NCI-H2029 treated with DMSO at 0.1 percent for 48 hours (cell line): ENCODE results near the gene CAMTA1.

ENCODE experiments used
- DNase-seq: peaks from one replicate; lab custom pipeline; 2025; lab: John Stamatoyannopoulos, UW

The CAMTA1 gene

DNA sequence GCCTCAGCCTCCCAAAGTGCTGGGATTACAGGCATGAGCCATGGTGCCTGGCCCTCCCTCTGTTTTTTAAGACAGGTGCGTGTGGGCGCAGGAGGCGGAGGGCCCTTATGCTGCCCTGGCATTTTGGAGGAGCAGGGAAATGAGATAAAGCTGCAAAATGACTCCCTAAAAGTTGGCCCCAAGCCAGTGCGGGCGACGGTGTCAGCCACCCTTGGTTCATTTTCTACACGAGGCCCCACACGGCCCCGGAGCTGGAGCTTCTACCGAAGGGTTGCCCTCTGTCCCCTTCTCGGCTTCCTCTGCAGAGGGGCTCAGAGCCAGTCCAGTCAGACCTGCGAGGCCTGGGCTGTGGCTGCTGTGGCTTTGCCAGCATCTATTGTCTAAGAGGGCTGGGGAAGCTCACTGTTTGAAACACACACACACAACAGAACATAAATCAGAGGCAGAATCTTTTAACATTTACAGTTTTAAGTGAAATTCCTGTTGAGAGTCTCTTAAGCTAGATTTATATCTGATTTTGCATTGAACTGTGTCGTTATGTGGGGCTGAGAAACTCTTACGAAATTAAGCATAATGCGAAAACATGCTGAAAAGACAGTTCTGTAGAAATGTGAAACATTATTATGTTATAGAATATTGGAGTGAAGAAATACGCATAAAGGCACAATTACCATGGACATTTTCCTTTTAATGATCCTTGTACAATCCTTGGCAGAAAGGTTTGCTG is 255.9 kb downstream of the CAMTA1 start:
- DNase-seq, result no peak

DNA sequence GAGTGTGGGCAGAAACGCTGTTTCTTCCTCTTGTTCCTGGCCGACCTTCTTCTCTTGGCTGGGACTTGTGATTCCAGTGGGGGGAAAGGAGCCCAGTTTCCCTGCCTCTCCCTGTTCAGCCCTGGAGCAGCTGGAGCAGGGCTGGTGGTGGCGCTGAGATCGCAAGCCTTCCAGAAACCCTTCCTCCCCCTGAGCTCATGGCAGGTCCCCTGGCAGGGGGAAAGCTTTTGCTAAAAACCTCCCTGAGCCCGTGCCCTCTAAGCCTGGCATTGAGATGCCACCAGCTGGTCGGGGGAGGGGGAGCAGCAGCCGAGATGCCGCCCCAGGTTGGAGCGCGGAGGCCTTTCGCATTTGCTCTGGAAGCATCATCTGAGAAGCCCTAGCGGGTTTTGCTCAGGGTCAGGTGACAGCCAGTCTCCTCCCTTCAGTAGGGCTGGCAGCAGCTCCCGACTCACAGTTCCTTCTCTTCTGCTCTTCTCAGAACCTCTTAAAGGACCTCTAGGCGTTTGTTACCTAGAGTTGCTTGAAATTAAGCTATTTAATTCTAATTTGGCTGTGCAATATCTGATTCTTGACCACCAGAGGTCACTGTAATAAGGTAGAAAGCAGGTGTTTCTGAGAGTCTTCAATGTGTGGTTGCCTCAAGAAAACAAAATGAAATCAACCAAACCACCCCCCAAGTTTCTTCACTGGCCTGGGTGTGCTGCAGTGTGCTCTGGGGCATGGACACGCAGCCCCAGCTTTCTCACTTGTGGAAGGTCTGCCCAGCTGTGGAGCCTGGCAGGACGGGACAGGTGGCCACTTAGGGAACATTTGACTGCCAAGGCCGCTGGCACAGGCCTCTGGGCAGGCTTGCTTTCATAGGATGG is 257.3 kb downstream of the CAMTA1 start:
- no peak for DNase-seq

DNA sequence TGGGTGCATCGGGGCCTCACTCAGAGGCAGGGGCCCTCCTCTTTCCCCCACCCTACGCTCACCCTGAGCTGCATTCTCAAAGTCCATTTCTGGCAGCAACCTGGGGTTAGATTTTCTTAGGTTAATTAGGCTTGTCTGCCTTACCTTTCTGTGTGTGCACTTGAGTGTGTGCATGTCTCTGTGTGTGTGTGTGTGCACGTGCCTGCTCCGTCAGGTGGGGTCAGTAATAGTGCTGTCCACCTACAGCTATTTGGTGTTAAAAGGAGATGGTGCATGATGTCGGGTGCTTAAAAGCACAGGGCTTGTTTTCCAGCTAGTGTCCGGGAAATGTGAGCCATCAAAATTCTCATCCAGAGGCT is 257.9 kb downstream of the CAMTA1 start:
- DNase-seq, result no peak

DNA sequence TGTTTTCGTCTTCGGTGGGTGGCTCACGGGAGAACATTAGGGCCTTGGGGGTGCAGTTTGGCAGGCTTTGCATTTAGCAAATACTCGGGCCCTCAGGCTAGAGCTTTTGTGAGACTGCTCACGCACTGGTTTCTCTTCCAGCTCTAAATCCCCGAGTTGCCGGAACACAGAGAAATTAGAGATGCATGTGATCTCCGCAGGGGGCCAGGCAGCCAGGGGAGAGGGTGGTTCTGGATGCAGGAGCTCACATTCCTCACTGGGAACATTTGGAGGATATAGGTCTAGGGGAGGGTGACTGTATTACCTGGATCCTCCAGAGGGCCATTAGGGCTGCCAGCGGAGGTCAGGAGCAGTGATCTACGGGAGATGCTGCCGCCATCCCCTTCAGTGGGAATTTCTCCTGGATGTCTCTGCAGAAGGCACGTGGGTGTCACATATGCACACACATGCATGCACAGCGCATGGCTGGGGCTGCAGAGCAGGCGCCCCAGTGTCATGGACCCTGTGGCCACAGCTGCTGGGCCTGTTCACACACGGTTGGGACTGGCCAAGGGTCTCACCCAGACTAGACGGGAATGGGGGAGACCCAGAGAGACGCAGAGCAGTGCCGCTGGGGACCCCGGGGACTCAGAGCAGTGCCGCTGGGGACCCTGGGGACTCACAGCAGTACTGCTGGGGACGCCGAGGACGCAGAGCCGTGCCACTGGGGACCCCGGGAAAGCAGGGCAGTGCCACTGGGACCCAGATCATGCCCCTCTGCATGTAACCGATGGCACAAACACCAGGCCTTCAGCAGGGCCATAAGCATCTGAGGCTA is 258.7 kb downstream of the CAMTA1 start:
- no peak for DNase-seq

GRCh38 chr1:7045897-7046296 is 260.6 kb downstream of the CAMTA1 start:
- DNase-seq, result no peak

- no peak for DNase-seq
These were observed 261.1 kb downstream of the CAMTA1 start for GRCh38 chr1:7046314-7046713.

DNA sequence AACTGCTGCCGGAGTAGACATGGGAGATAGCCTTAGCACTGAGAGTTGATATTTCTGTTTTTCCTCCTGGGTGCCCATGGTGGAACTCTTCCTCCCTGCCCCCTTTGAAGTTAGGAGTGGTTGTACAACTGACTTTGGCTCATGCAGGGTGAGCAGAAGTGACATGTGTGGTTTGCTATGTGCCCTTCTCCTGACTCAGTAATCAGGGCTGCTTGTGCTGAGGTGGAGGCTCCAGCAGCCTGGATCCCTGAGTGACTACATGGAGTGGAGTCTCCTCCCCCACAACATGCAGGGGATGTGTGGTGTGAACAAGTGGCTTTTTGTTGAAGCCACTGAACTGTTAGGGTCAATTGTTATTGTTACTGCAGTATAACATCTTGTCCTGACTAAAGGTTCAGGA is 261.6 kb downstream of the CAMTA1 start:
- DNase-seq, result no peak

DNA sequence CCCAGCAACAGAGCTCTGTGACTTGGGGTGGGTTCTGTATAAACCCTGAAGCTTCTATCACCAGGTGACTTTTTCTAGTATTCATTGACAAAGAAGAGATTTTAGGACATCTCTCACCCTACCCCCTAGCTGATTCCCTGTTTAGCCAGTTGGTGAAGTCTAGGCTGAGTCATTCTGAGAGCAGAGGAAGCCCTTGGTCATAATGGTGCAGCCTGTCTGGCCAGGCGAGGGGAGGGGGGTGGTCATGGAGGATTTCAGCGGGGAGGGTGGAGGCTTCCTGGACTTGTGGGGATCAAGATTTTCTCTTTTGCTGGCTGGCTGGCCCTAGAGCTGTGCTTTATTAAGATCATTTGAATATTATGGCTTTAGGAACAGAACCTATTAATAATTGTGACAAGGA is 262.6 kb downstream of the CAMTA1 start:
- no peak for DNase-seq

GRCh38 chr1:7048395-7048794 is 263.1 kb downstream of the CAMTA1 start:
- no peak for DNase-seq

DNA sequence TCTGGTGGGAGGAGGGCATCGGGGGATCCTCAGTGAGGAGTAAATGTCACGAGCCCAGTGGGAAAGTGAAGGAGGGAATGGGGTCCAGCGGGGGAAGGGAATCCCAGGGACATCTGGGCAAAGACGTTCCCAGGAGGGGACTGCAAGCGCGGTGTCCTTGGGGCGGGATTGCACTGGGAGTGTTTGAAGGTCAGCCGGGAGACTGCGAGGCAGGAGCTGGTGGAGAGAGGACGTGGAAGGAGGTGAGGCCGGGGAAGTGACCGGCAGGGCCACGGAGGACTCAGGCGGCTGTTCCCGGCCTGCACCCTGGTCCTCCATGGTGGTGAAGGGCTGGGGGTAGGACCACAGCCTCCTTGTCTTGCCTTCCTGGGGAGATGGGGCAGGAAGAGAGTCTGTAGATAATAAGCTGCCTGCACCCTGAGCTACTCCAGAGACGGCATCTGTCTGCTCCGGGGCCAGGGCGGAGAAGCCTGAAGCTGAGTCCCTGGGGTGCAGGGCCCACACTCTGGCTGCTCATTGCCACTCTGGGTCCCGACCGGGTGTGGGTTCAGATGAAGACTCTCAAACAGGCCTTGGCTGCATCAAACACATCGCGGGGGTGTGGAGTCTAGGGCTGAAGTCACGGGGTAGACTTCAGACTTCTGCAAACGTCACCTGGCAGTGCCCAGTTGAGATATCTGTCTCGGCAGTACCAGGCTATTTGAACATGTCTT is 264.8 kb downstream of the CAMTA1 start:
- no peak for DNase-seq

DNA sequence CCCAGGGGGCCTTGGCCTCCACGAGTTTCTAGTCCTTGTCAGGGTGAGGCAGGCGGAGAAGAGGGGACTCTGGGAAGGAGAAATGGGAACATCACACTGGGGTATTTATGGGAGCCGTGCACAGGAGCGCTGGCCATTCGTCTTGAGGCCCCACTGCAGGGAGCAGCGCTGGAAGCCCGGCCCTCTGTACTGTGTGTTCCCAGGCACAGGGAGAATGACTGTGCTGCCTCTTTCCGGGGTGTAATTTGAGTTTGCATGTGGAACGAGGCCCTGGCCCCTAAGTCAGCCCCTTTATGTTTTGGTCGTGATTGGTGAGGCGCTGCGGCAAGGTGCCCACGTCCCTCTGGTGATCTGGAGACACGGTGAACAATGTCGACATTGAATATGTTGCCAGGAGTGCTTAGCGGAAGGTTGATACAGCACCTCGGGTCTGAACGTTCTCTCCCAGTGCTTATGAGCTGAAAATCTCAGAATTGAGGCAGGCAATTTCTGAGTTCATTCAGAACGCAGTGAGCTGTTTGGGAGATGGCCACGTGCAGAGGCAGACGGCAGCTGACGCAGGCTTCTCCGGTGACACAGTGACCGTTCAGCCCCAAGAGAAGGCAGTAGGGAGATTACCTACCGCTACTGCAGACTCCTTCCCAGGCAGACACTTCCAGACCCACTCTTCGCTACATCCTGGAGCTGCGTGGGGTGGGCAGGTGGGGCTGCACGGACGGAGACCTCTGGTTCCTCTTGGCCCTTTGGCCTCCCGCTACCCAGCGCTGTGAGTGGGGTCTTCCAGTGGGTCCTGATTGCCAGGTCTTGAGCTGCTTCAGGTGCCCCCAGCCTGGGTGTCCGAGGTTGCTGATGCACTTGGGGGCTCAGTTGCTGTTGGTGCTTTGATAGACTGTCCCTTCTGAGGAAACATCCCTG is 265.8 kb downstream of the CAMTA1 start:
- DNase-seq, result no peak

DNA sequence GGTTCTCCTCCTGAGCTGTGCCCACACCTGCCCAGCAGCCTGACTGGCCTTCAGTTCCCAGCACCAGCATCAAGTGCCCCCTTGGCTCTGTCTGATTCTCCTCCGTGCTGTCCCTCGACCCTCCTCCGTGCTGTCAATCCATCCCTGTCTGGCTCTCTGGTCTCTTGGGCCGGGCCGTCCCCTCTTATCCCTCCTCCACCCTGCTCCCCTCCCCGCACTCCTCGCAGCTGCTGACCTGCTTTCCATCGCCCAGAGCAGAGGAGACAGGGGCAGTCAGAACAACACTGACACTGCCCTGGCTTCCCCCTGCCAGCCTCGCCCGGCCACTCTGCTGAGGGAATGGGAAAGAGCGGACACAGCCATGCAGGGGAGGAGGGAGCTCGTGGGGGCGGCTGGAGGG is 267.4 kb downstream of the CAMTA1 start:
- DNase-seq, result no peak

DNA sequence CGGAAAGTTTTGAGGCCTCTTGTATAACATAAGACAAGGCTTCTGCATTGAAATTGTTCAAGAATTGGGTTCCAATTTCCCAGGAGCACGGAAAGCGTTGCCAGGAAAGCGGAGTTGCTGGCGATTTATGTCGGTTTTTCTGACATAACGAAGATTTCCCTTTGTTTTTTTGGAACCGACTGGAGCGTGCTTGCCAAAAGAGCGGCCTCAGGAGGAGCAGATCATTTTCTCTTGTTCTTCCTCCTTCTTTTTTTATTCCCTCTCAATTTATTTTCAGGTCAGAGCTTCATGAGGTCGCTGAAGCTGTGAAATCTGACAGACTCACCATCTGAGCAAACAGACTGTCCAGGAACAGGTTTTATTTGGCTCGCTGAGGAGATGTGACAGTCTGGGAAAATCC is 275.5 kb downstream of the CAMTA1 start:
- DNase-seq, result no peak

DNA sequence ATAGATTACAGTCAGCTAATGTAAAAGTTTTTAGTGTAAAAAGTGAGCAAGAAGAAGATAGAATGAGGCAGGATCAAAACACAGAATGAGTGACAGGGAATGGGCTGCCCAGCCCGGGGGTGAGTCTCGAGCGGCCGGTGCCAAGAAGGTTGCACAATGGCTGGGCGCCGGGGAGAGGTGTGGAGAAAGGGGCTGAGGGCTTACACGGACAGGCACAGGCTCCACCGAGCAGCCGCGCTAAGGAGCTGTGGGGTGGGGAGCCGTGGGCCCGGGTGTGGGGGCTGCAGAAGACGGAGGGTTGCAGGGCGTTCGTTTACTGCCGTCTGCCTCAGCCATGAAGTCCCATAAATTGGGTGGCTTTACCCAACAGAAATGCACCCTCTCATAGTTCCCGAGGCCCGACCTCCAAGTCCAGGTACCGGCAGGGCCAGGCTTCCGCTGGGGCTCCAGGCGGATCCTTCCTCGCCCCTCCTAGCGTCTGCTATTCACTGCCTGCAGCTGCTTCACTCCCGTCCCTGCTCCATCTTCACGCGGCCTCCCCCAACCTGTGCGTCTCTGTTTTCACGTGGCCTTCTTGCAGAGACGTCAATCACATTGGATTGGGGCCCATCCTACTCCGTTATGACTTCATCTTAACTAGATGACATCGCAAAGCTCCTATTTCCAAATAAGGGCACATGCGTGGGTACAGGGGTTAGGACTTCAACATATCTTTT is 277.2 kb downstream of the CAMTA1 start:
- no peak for DNase-seq

DNA sequence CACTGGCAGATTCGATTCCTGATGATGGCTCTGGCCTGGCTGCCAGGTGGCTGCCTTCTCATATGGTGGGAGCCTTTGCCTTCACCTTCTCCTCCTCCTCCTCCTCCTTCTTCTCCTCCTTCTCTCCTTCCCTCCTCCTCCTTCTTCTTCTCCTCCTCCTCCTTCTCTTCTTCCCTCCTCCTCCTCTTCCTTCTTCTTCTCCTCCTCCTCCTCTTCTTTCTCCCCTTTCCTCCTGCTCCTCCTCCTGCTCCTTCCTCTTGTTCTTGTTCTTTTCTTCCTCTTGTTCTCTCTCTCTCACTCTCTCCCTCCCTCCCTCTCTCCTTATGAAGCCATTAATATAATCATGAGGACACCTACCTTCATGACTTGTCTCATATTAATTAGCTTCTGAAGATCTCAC is 278.7 kb downstream of the CAMTA1 start:
- DNase-seq, result no peak

DNA sequence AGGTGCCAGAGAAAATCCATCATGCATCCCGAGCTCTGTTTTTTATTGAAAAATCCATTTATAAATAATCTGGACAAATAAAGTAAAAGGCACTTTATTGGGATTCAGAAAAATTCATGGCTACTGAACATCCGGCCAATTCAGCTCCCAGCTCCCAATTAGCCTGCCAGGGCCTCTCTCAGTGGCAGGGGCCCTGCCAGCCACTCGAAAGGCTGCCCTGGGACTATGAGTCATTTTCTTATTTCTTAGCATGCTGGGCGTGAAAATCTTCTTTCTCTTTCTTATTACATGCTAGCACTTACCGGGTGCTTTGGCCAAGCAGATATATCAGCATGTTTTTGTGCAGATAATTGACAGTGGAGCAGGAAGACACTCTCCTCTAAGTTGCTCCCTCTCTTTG is 283.3 kb downstream of the CAMTA1 start:
- no peak for DNase-seq

DNA sequence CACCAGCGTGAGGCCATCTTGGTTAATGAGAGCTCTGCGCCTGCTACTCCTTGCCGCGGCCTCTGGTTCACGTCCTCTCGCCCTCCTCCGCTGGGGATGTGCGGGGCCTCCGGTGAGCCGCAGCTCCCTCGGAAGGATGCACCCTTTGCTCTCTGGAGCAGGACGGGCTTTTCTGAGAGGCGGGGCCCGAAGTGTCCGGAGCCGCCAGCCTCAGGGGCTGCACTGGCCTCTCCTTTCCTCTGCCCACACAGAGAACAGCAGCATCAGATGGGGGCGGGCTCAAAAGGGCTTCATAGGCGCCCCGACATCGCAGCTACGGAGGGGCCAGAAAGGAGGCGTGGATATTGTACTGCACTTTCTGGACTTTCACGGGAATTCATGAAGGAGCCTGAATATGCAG is 284.7 kb downstream of the CAMTA1 start:
- DNase-seq, result no peak

DNA sequence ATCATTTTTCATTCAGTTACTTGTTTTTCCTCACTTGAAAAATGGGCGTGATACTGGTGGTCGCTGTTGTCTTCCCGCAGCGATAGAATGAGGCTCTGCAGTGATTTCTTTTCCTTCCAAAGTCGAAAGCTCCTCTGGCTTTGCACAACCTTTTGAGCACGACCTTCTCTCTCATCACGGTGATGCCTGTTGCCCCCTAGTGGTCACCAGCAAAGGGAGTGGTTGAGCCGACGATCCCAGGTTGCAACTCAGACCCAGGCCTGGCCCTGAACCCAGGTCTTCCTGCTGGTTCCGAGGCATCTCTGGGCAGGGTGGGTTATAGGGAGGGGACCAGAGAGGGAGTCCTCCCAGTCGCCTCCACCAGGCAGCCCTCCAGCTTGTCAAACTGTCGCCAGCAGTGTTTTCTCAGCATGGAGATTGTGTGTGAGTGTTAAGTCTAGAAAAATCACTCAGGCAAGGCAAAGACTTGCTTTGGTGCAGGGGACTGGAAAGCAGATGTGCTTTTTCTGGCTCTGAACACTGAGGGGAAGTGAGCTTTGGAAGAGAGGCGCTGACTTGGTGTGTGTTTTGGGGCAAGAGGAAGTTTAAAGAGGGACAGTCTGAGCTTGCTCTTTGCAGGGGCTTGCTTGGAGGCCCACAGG is 285.3 kb downstream of the CAMTA1 start:
- DNase-seq, result peak; percentile 29

GRCh38 chr1:7076117-7076516 is 290.9 kb downstream of the CAMTA1 start:
- no peak for DNase-seq

DNA sequence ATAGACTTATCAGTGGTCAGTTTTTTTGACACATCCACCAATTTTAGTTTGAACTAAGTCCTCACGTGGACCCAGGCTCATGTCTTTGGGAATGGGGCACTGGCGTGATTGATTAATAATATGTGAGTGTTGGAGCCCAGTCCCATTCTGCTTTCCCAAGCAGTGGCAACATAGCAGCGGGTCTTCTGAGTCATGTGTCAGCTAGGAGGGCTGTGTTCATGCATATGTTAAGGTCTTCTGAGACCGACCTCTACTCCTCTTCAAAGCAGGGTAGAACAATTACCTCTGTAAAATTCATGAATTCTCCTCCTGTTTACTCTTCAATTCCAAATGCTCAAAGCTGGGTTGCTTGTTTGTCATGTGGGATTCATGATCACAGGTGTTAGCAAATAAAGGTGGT is 291.3 kb downstream of the CAMTA1 start:
- no peak for DNase-seq
